ENCODE data around the gene ELAVL3.

- TF ChIP-seq CTCF (conservative IDR thresholded peaks at IDR 0.05 in 1 of 2, IDR thresholded peaks at IDR 0.05 in 1 of 2; ENCODE audit: extremely low read depth in 1 of 2, insufficient read depth in 1 of 2, low read depth in 1 of 2, low read length in 2 of 2) (no peak), EZH2 (IDR thresholded peaks at IDR 0.05; ENCODE audit: borderline replicate concordance, low read length) (no peak)
These were observed 23.0 kb downstream of the ELAVL3 start for GRCh38 chr19:11457831-11458230.
